ENCODE results near the gene BDKRB2.

GRCh38 chr14:96261053-96261452 lies 56.4 kb downstream of the BDKRB2 start:
- TF ChIP-seq EZH2 (IDR thresholded peaks at IDR 0.05; ENCODE audit: insufficient read depth, poor library complexity, severe bottlenecking) (no peak), EZH2phosphoT487 (IDR thresholded peaks at IDR 0.05; ENCODE audit: insufficient read depth, low read depth) (no peak)

Data from GM23248 (cell line).